GM12878 (cell line): ENCODE data around the gene ALDH1A3.

Source experiments
- BCL11A ChIP-seq: IDR thresholded peaks from 2 replicates; pipeline ENCODE4 v1.6.1; 2011; ENCODE audit warnings: low read depth, low read length
- FOXK2 ChIP-seq: fragments of 450-650 bp; IDR thresholded peaks from 2 replicates; pipeline ENCODE4 v1.6.1; 2017; ENCODE audit warnings: mild to moderate bottlenecking, moderate library complexity
- HDAC2 ChIP-seq: fragments of 200-600 bp; sonication (generic); IDR thresholded peaks from 2 replicates; pipeline ENCODE4 v1.6.1; 2017
- NFYA ChIP-seq: IDR thresholded peaks from 2 replicates; pipeline ENCODE4 v1.6.1; 2011; ENCODE audit warnings: low read depth, mild to moderate bottlenecking, low read length, improper control_type of control experiment, borderline replicate concordance
- POLR2AphosphoS2 ChIP-seq: IDR thresholded peaks from 2 replicates; pipeline ENCODE4 v1.6.1; 2011; ENCODE audit warnings: low read depth, mild to moderate bottlenecking, low read length, improper control_type of control experiment, moderate library complexity
- POLR2AphosphoS5 ChIP-seq: IDR thresholded peaks from 2 replicates; pipeline ENCODE4 v1.6.1; 2011; ENCODE audit warnings: mild to moderate bottlenecking, low read length, inconsistent platforms
- SIN3A ChIP-seq: IDR thresholded peaks from 2 replicates; pipeline ENCODE4 v1.6.1; 2012; ENCODE audit warnings: low read depth, low read length, improper control_type of control experiment
- SP1 ChIP-seq: IDR thresholded peaks from one replicate; pipeline ENCODE4 v1.6.1; 2011; ENCODE audit warnings: low read depth, low read length
- TF ChIP-seq, protein P1 (sequence below), 3 experiments: IDR thresholded peaks in 2 of 3; conservative IDR thresholded peaks in 1 of 3; 2 replicates each; pipeline ENCODE4 v1.5.1; 2011; ENCODE audit warnings: low read depth in 3 of 3, low read length in 3 of 3, mild to moderate bottlenecking in 3 of 3, control low read depth in 2 of 3, moderate library complexity in 2 of 3, inconsistent platforms in 1 of 3, mixed read lengths in 1 of 3; ENCODE audit not compliant: control insufficient read depth in 2 of 3, insufficient read depth in 1 of 3; ENCODE audit errors: extremely low read depth in 1 of 3
- TF ChIP-seq, protein P2 (sequence below): IDR thresholded peaks from 2 replicates; pipeline ENCODE4 v1.6.1; 2011; ENCODE audit warnings: mild to moderate bottlenecking, low read depth, low read length, moderate library complexity; ENCODE audit not compliant: insufficient replicate concordance
- TF ChIP-seq, protein P3 (sequence below): IDR thresholded peaks from 2 replicates; pipeline ENCODE4 v1.6.1; 2012; ENCODE audit warnings: mild to moderate bottlenecking, low read depth, low read length

DNA sequence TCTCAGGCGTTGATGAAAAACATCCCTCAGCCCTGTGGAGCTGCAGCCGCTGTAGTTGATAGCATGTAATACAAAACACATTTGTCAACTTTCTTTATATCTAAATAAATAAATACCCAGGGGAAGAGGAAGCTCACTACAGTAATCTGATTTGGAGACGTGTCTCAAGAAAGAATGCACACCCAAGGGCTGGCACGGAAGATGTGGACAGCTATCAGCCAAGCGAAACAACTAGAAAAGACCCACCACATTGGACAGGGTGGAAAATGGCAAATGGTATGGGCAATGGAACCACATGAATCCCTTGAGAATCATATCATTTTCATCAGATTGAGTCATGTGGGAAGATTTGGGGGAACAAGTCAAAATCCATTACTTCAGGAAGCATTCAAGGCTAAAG, 43.1 kb upstream of the ALDH1A3 start:
- TF ChIP-seq, protein P1, sequence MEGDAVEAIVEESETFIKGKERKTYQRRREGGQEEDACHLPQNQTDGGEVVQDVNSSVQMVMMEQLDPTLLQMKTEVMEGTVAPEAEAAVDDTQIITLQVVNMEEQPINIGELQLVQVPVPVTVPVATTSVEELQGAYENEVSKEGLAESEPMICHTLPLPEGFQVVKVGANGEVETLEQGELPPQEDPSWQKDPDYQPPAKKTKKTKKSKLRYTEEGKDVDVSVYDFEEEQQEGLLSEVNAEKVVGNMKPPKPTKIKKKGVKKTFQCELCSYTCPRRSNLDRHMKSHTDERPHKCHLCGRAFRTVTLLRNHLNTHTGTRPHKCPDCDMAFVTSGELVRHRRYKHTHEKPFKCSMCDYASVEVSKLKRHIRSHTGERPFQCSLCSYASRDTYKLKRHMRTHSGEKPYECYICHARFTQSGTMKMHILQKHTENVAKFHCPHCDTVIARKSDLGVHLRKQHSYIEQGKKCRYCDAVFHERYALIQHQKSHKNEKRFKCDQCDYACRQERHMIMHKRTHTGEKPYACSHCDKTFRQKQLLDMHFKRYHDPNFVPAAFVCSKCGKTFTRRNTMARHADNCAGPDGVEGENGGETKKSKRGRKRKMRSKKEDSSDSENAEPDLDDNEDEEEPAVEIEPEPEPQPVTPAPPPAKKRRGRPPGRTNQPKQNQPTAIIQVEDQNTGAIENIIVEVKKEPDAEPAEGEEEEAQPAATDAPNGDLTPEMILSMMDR (IDR thresholded peaks at IDR 0.05 in 2 of 3, conservative IDR thresholded peaks at IDR 0.05 in 1 of 3; ENCODE audit: control insufficient read depth in 2 of 3, extremely low read depth in 1 of 3, insufficient read depth in 1 of 3, low read depth in 3 of 3, low read length in 3 of 3): no peak
- TF ChIP-seq SIN3A (no peak), FOXK2 (no peak), HDAC2 (no peak), POLR2AphosphoS5 (no peak), POLR2AphosphoS2 (no peak), SP1 (no peak), BCL11A (no peak), NFYA (no peak)
- TF ChIP-seq, protein P2, sequence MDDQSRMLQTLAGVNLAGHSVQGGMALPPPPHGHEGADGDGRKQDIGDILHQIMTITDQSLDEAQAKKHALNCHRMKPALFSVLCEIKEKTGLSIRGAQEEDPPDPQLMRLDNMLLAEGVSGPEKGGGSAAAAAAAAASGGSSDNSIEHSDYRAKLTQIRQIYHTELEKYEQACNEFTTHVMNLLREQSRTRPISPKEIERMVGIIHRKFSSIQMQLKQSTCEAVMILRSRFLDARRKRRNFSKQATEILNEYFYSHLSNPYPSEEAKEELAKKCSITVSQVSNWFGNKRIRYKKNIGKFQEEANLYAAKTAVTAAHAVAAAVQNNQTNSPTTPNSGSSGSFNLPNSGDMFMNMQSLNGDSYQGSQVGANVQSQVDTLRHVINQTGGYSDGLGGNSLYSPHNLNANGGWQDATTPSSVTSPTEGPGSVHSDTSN: no peak
- TF ChIP-seq, protein P3, sequence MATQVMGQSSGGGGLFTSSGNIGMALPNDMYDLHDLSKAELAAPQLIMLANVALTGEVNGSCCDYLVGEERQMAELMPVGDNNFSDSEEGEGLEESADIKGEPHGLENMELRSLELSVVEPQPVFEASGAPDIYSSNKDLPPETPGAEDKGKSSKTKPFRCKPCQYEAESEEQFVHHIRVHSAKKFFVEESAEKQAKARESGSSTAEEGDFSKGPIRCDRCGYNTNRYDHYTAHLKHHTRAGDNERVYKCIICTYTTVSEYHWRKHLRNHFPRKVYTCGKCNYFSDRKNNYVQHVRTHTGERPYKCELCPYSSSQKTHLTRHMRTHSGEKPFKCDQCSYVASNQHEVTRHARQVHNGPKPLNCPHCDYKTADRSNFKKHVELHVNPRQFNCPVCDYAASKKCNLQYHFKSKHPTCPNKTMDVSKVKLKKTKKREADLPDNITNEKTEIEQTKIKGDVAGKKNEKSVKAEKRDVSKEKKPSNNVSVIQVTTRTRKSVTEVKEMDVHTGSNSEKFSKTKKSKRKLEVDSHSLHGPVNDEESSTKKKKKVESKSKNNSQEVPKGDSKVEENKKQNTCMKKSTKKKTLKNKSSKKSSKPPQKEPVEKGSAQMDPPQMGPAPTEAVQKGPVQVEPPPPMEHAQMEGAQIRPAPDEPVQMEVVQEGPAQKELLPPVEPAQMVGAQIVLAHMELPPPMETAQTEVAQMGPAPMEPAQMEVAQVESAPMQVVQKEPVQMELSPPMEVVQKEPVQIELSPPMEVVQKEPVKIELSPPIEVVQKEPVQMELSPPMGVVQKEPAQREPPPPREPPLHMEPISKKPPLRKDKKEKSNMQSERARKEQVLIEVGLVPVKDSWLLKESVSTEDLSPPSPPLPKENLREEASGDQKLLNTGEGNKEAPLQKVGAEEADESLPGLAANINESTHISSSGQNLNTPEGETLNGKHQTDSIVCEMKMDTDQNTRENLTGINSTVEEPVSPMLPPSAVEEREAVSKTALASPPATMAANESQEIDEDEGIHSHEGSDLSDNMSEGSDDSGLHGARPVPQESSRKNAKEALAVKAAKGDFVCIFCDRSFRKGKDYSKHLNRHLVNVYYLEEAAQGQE: no peak
